Ishikawa (cell line): Measurements from ENCODE around the gene TRAPPC5.

ENCODE experiments used
- CEBPB ChIP-seq: IDR thresholded peaks from 2 replicates; pipeline ENCODE4 v1.6.1; 2012
- NFIC ChIP-seq: IDR thresholded peaks from 2 replicates; pipeline ENCODE4 v1.6.1; 2012
- TAF1 ChIP-seq: IDR thresholded peaks from 2 replicates; pipeline ENCODE4 v1.6.1; 2012; ENCODE audit warnings: low read depth, mild to moderate bottlenecking
- YY1 ChIP-seq: IDR thresholded peaks from 2 replicates; pipeline ENCODE4 v1.6.1; 2012; ENCODE audit warnings: low read depth
- TF ChIP-seq, protein P1 (sequence below): IDR thresholded peaks from 2 replicates; pipeline ENCODE4 v1.6.1; 2012
- TF ChIP-seq, protein P2 (sequence below): IDR thresholded peaks from 2 replicates; pipeline ENCODE4 v1.6.1; 2012; ENCODE audit warnings: low read depth, mild to moderate bottlenecking

DNA sequence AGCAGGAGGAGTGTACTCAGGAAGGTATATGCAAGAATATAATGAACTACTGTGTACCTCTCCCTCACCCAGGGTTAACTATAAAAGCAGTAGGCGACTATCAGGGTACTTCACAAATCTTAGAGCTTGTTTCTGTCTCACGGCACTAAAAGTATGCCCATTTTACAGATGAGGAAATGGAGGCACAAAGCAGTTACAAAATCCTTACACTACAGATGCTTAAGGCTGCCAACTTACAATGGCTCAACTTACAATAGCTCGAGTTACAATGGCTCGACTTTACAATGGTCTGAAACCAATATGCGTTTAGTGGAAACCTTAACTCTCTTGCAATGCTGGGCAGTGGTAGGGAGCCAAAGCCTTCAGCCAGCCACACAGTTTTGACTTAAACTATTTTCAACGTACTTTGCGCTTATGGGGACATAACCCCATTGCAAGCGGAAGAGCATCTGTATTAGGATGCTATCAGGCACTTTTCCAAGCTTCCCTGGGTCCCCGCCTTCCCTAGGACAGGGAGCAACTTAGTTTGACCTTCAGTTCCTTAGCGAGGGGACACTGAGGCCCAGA, 17.2 kb downstream of the TRAPPC5 start:
- TF ChIP-seq, protein P1, sequence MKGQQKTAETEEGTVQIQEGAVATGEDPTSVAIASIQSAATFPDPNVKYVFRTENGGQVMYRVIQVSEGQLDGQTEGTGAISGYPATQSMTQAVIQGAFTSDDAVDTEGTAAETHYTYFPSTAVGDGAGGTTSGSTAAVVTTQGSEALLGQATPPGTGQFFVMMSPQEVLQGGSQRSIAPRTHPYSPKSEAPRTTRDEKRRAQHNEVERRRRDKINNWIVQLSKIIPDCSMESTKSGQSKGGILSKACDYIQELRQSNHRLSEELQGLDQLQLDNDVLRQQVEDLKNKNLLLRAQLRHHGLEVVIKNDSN, result no peak
- TF ChIP-seq, protein P2, sequence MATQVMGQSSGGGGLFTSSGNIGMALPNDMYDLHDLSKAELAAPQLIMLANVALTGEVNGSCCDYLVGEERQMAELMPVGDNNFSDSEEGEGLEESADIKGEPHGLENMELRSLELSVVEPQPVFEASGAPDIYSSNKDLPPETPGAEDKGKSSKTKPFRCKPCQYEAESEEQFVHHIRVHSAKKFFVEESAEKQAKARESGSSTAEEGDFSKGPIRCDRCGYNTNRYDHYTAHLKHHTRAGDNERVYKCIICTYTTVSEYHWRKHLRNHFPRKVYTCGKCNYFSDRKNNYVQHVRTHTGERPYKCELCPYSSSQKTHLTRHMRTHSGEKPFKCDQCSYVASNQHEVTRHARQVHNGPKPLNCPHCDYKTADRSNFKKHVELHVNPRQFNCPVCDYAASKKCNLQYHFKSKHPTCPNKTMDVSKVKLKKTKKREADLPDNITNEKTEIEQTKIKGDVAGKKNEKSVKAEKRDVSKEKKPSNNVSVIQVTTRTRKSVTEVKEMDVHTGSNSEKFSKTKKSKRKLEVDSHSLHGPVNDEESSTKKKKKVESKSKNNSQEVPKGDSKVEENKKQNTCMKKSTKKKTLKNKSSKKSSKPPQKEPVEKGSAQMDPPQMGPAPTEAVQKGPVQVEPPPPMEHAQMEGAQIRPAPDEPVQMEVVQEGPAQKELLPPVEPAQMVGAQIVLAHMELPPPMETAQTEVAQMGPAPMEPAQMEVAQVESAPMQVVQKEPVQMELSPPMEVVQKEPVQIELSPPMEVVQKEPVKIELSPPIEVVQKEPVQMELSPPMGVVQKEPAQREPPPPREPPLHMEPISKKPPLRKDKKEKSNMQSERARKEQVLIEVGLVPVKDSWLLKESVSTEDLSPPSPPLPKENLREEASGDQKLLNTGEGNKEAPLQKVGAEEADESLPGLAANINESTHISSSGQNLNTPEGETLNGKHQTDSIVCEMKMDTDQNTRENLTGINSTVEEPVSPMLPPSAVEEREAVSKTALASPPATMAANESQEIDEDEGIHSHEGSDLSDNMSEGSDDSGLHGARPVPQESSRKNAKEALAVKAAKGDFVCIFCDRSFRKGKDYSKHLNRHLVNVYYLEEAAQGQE, result no peak
- TF ChIP-seq TAF1 (no peak), NFIC (no peak), YY1 (no peak), CEBPB (no peak)
